HepG2 (cell line): ENCODE measurements around the gene MMP23B. TPM values are rescaled to one million over a fixed set of nuclear protein-coding genes. Genes with fewer than 3 reads are reported as not detected.

Experiments used
- ATAC-seq: fragments of 200-7000 bp; cut with Tn5 transposase; 3 replicates; pipeline ENCODE4 v1.9.1; 2020; ENCODE audit warnings: mild to moderate bottlenecking, moderate library complexity
- BruUV-seq: library from RNA; stranded (reverse); fragments of 400-500 nt; replicated peaks from 2 replicates; lab custom pipeline; 2021; lab: Mats Ljungman, UMichigan
- CTCF ChIA-PET: fragments of 300-600 bp; formaldehyde crosslinking; extraction: SDS; loops from one replicate; lab custom pipeline; 2021; ENCODE audit warnings: low total read pairs, inconsistent platforms, low intra/inter-chr PET ratio; lab: Yijun Ruan, JAX
- POLR2A ChIA-PET: fragments of 350-600 bp; sonication (Branson Sonifier 250); formaldehyde crosslinking; loops from one replicate; lab custom pipeline; 2020; ENCODE audit warnings: antibody characterized with exemption, inconsistent platforms; lab: Yijun Ruan, JAX
- DNase-seq: peaks from one replicate; pipeline ENCODE4 v3.0.0-alpha.2; 2015; ENCODE audit warnings: low spot score
- FAIRE-seq: peaks from 3 replicates; lab custom pipeline; 2011; peaks lifted over from hg19 to GRCh38; lab: Jason Lieb, UNC
- H2AFZ ChIP-seq: one replicate; pipeline ENCODE4 v1.6.1; 2011; ENCODE audit warnings: low read length, inconsistent platforms
- H3K27ac ChIP-seq: fragments of 300-600 bp; 3 replicates; pipeline ENCODE4 v1.8.0; 2011; ENCODE audit warnings: mixed run types, mild to moderate bottlenecking, mixed read lengths, low read length, inconsistent platforms; ENCODE audit not compliant: insufficient read depth; ENCODE audit errors: extremely low read length
- H3K27me3 ChIP-seq, 2 experiments: fragments of 200-600 bp in 1 of 2; 2 replicates in 1 of 2; 3 replicates in 1 of 2; pipeline versions ENCODE4 v1.6.0 to v1.8.0; 2011; ENCODE audit warnings: low read length in 2 of 2, mild to moderate bottlenecking in 2 of 2, moderate library complexity in 2 of 2, inconsistent platforms in 1 of 2; ENCODE audit not compliant: insufficient read depth in 2 of 2, control insufficient read depth in 1 of 2
- H3K36me3 ChIP-seq, 2 experiments: fragments of 200-600 bp in 1 of 2; replicated peaks in 1 of 2; 2 replicates in 1 of 2; 3 replicates in 1 of 2; pipeline versions ENCODE4 v1.5.1 to v1.8.0; 2011; ENCODE audit warnings: low read length in 2 of 2, inconsistent platforms in 1 of 2; ENCODE audit not compliant: insufficient read depth in 2 of 2, control insufficient read depth in 1 of 2
- H3K4me1 ChIP-seq: 2 replicates; pipeline ENCODE4 v1.5.1; 2012; ENCODE audit warnings: low read length, inconsistent platforms; ENCODE audit not compliant: insufficient read depth
- H3K4me2 ChIP-seq: 2 replicates; pipeline ENCODE4 v1.6.0; 2011; ENCODE audit warnings: low read depth, low read length, inconsistent platforms
- H3K4me3 ChIP-seq, 3 experiments: fragments of 200-600 bp in 1 of 3; sonication (generic), shearing (Covaris generic) in 1 of 3; replicated peaks in 1 of 3; 2 replicates each; pipeline ENCODE4 v1.5.1; 2011 to 2016; ENCODE audit warnings: low read length in 3 of 3, inconsistent platforms in 2 of 3, low read depth in 2 of 3, mild to moderate bottlenecking in 2 of 3, control low read depth in 1 of 3, mixed read lengths in 1 of 3; ENCODE audit not compliant: insufficient read depth in 1 of 3
- H3K79me2 ChIP-seq: one replicate; pipeline ENCODE4 v1.6.1; 2011; ENCODE audit warnings: low read length, inconsistent platforms; ENCODE audit not compliant: insufficient read depth
- H3K9ac ChIP-seq: 2 replicates; pipeline ENCODE4 v1.6.0; 2011; ENCODE audit warnings: mild to moderate bottlenecking, low read depth, low read length, inconsistent platforms; ENCODE audit not compliant: insufficient read depth
- H3K9me3 ChIP-seq: 2 replicates; pipeline ENCODE4 v1.5.1; 2012; ENCODE audit warnings: mild to moderate bottlenecking, low read length
- H4K20me1 ChIP-seq: 2 replicates; pipeline ENCODE4 v1.6.0; 2011; ENCODE audit warnings: inconsistent platforms, mild to moderate bottlenecking, low read length, moderate library complexity; ENCODE audit not compliant: insufficient read depth
- CEBPG ChIP-seq: IDR thresholded peaks from 2 replicates; pipeline ENCODE4 v1.6.1; 2016
- HNRNPL ChIP-seq: fragments of 200-400 bp; formaldehyde crosslinking; IDR thresholded peaks from 2 replicates; pipeline ENCODE4 v1.6.1; 2017; ENCODE audit warnings: mild to moderate bottlenecking, low read depth, low read length
- MAFK ChIP-seq, 2 experiments: IDR thresholded peaks in 1 of 2; conservative IDR thresholded peaks in 1 of 2; 2 replicates each; pipeline ENCODE4 v1.6.1; 2011; ENCODE audit warnings: improper control_type of control experiment in 2 of 2, low read length in 2 of 2
- SETDB1 ChIP-seq: sonication (generic); formaldehyde crosslinking; IDR thresholded peaks from 2 replicates; pipeline ENCODE4 v1.5.1; 2020; ENCODE audit warnings: missing genetic modification reagents, mild to moderate bottlenecking, borderline replicate concordance
- SRY ChIP-seq: sonication (generic); formaldehyde crosslinking; IDR thresholded peaks from 2 replicates; pipeline ENCODE4 v1.8.0; 2022; ENCODE audit warnings: mild to moderate bottlenecking, missing genetic modification reagents
- THAP11 ChIP-seq: IDR thresholded peaks from 2 replicates; pipeline ENCODE4 v1.6.1; 2016; ENCODE audit warnings: missing biosample characterization, missing genetic modification reagents
- ZC3H13 ChIP-seq: sonication (generic); formaldehyde crosslinking; IDR thresholded peaks from 2 replicates; pipeline ENCODE4 v1.8.1; 2023; ENCODE audit warnings: mild to moderate bottlenecking, missing genetic modification reagents, moderate library complexity
- ZFP90 ChIP-seq: sonication (generic); formaldehyde crosslinking; IDR thresholded peaks from 2 replicates; pipeline ENCODE4 v1.8.0; 2022; ENCODE audit warnings: missing genetic modification reagents, mild to moderate bottlenecking, inconsistent platforms, borderline replicate concordance
- ZNF329 ChIP-seq: sonication (generic); formaldehyde crosslinking; IDR thresholded peaks from 2 replicates; pipeline ENCODE4 v1.9.0; 2021; ENCODE audit warnings: low read depth, mild to moderate bottlenecking, missing genetic modification reagents
- ZNF761 ChIP-seq: sonication (generic); formaldehyde crosslinking; conservative IDR thresholded peaks from 2 replicates; pipeline ENCODE4 v1.4.0; 2020; ENCODE audit warnings: mild to moderate bottlenecking, missing genetic modification reagents
- ZNF772 ChIP-seq: sonication (generic); formaldehyde crosslinking; IDR thresholded peaks from 2 replicates; pipeline ENCODE4 v1.5.0; 2020; ENCODE audit warnings: mild to moderate bottlenecking, missing genetic modification reagents
- ZNF790 ChIP-seq: sonication (generic); formaldehyde crosslinking; IDR thresholded peaks from 2 replicates; pipeline ENCODE4 v1.8.0; 2022; ENCODE audit warnings: missing genetic modification reagents, mild to moderate bottlenecking, borderline replicate concordance
- WGBS: methylation state at CpG from one replicate; pipeline ENCODE4 v1.1.6; 2017; ENCODE audit warnings: low lambda C conversion rate; 5-methylcytosine and 5-hydroxymethylcytosine counted together
- in situ Hi-C: cut with HindIII; loops from 2 replicates; pipeline ENCODE4 v1.10.0; 2017; ENCODE audit warnings: low pct_unique_long_range_greater_than_20kb; ENCODE audit not compliant: extremely low pct_ligation_motif_present
- intact Hi-C: fragments of 100-400 bp; cut with micrococcal nuclease; formaldehyde crosslinking; loops from one replicate; pipeline ENCODE4 v1.10.0; 2022; ENCODE audit not compliant: unreplicated experiment
- polyA plus RNA-seq, 8 experiments: library from polyadenylated mRNA; depleted of rRNA in 3 of 8; stranded (reverse) in 7 of 8; unstranded in 1 of 8; fragments of >200 nt; fragmentation: Illumina TruSeq in 4 of 8; extraction: Trizol in 4 of 8; gene quantifications; 2 replicates each; pipeline versions ENCODE4 v1.2.1 to v1.2.3, GENCODE V29; 2011 to 2016; ENCODE audit warnings: low read depth in 4 of 8, missing spikeins in 1 of 8, mixed read lengths in 1 of 8; ENCODE audit not compliant: insufficient read depth in 1 of 8
- total RNA-seq, 5 experiments: library from RNA; depleted of rRNA; stranded (reverse); fragments of >200 nt; fragmentation: Illumina TruSeq; extraction: Trizol; gene quantifications; 2 replicates each; pipeline ENCODE4 v1.2.3, GENCODE V29; 2016; ENCODE audit warnings: low read depth in 1 of 5
- TF ChIP-seq, protein P1 (sequence below), 2 experiments: sonication (generic) in 1 of 2; formaldehyde crosslinking in 1 of 2; IDR thresholded peaks; 2 replicates each; pipeline versions ENCODE4 v1.4.0 to v1.6.1; 2016 to 2020; ENCODE audit warnings: borderline replicate concordance in 1 of 2, low read depth in 1 of 2, mild to moderate bottlenecking in 1 of 2, missing genetic modification reagents in 1 of 2

Gene MMP23B
- total and polyA plus RNA-seq, 2 of the 13 experiments (the other 11 are each of a cell fraction or from before 2014, with no cell fraction given): 0.61 to 0.75 TPM

DNA sequence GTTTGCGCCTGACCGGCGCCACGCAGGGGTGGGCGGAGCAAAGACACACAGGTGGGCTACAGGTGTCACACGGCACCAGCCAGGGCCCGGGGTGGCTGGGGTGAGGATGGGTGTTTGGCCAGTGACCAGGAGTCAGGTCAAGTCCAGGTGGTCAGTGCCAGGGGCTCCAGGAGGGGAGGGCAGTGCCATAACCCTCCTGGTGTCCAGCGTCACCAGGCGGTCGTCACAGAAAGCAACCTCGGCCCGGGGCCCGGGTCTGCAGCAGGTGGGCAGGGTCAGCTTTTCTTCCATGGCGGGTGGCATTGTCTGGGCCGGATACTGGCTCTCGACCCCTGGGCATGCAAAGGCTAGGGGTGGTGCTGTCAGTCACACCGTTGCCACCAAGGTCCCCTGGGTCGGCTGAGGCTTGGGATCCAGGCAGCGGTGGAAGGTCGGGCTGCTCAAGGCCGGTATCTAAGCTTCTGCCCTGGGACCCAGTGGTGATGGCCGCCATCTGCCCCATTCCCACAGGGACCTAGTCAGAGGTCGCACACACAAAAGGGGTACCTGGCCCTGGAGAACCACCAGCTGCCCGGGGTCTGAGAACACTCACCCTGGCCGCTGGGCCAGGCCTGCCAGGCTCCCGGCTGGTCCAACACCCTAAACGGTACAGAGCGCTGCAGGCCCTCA is 33.8 kb upstream of the MMP23B start:
- ChIA-PET POLR2A (interaction anchor here (1.0 to 1.7 kb wide), 2 partner anchors 17 to 28 kb away, joined by 3 to 17 read pairs; partner anchors contain the start of gene MIB2), CTCF (no interaction called here)
- peaks cover 48% of the 10 kb centered on the region for H3K4me1 ChIP-seq
- no peaks in the 10 kb centered on the region for H3K79me2 ChIP-seq
- no peak overlapping the region for H2AFZ ChIP-seq
- intact Hi-C loops: no loop called here
- peak overlapping the region; percentile 74 for H3K4me2 ChIP-seq
- TF ChIP-seq ZFP90 (CRISPR knock-in tag) (no peak), ZNF790 (CRISPR knock-in tag) (0 out of 2 replicates have a peak, but pooled peaks have one; percentile 53), MAFK (conservative IDR thresholded peaks at IDR 0.05 in 1 of 2, IDR thresholded peaks at IDR 0.05 in 1 of 2; ENCODE audit: low read length in 2 of 2) (no peak), ZC3H13 (no peak), HNRNPL (no peak), CEBPG (CRISPR knock-in tag) (no peak), ZNF772 (CRISPR knock-in tag) (no peak), ZNF329 (CRISPR knock-in tag) (no peak), ZNF761 (CRISPR knock-in tag) (0 out of 2 replicates have a peak, but pooled peaks have one; percentile 9), THAP11 (CRISPR knock-in tag) (no peak), SETDB1 (CRISPR knock-in tag) (no peak), SRY (CRISPR knock-in tag) (no peak)
- TF ChIP-seq, protein P1, sequence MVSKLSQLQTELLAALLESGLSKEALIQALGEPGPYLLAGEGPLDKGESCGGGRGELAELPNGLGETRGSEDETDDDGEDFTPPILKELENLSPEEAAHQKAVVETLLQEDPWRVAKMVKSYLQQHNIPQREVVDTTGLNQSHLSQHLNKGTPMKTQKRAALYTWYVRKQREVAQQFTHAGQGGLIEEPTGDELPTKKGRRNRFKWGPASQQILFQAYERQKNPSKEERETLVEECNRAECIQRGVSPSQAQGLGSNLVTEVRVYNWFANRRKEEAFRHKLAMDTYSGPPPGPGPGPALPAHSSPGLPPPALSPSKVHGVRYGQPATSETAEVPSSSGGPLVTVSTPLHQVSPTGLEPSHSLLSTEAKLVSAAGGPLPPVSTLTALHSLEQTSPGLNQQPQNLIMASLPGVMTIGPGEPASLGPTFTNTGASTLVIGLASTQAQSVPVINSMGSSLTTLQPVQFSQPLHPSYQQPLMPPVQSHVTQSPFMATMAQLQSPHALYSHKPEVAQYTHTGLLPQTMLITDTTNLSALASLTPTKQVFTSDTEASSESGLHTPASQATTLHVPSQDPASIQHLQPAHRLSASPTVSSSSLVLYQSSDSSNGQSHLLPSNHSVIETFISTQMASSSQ (IDR thresholded peaks at IDR 0.05; ENCODE audit: low read depth): no peak
- TF ChIP-seq, protein P1 (CRISPR knock-in tag; IDR thresholded peaks at IDR 0.05; ENCODE audit: borderline replicate concordance): 0 out of 2 replicates have a peak, but pooled peaks have one; percentile 6
- H4K20me1 ChIP-seq: no peaks in the 10 kb centered on the region
- FAIRE-seq: no peak
- DNase-seq: no peak
- H3K9ac ChIP-seq: no peak overlapping the region
- H3K4me3 ChIP-seq: peak overlapping the region in 1 of 3 experiments; percentile 64; a peak in 1 of 6 replicates
- in situ Hi-C loops: no loop called here
- no peak for ATAC-seq
- no TSS peak for BruUV-seq
- no peak overlapping the region for H3K27ac ChIP-seq
- 51% methylated on average over 14 of the region's 28 CpGs for WGBS
- H3K27me3 ChIP-seq: peaks cover 10 to 41% of the 10 kb centered on the region in 2 experiments
- H3K36me3 ChIP-seq: no peaks in the 10 kb centered on the region
- no peaks in the 10 kb centered on the region for H3K9me3 ChIP-seq
